Stimulated activated CD4-positive, alpha-beta T cell treated with anti-CD3 and anti-CD28 coated beads, TNF-alpha, amount 100 ng/mL, for 48 hours (primary cell): ENCODE data around the gene ISLR.

ENCODE experiments used
- DNase-seq, 3 donors: peaks; one replicate each; pipeline ENCODE4 v3.0.0-alpha.2; 2020; ENCODE audit warnings: low read depth in 3 of 3

Gene ISLR

DNA sequence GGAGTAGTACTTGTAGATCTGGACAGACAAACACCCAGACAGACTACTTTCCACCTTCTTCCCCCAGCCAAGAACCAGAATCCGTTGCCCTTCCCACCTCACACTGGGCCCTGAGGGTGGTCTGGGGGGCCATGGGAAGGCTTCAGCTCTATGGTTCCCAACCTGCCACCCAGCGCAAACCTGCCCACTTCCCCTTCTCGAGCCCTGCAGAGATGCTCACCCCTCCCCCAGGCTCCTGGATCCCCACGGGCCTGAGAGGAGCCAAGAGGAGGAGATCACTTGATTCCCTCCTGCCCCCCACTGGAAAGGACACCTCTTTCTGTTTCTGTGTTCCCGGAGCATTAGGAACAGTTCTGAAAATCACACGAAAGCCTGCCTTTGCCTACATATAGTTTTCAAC, 20.4 kb downstream of the ISLR start:
- no peak for DNase-seq

DNA sequence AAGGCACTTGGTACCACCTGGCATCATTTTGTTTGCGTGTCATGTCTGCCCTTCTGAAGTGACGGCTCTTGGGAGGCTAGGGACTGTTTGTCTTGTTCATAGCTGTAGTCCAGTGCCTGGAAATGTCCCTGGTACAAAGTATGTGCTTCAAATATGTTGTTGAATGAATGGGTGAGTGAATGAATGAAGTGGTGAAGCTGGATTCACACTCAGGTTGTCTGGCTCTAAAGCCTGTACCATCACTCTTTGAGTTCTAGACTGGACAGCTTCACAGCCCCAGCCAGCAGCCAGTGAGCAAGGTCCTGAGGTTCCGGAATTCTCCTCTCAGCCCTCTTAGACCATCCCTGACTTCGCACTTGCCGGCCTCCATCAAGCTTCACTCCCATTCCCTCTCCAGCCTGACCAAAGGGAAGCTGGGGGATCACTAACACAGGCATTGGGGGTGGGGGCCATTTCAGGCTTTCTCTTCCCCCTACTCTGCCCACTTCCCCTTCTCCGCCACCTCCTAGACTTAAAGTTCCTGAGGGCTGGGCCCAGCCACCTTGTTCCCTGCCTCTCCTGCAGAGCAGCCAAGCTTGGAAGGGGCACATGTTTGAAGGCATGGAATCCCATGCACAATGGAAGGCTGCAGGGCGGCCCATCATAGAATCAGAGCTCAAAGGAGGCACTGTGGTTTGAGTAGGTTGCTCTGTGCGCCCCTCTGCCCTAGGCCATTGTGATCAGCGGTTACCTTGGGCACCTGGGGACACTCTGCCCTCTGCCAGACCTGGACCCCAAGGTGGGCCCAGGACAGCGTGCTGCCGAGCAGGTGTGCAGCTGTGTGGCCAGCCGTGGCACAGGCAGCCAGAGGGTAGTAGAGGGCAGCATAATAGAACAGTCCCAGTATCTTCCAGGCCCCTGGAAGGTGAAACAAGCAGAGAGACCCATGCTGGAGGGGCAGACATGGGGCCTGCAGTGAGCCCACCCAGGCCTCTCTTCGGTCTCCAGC, 21.4 kb downstream of the ISLR start:
- no peak for DNase-seq

DNA sequence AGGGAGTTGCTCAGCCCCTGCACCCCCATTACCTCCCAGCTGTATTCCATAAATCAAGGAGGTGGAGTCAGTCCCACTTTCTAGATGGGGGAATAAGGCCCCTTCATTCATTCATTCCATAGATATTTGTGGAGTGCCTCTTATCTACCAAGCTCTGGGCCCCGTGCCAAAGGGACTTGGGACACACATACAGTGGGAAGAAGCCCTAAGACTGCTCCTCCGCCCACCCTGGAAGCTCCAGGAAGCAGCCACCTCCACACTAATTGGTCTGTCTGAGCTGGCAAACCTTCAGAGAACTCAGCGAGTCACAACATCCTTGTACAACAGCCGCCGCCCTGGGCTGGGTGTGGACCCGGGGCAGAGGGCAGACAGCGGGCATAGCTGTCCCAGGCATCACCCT, 22.7 kb downstream of the ISLR start:
- DNase-seq = no peak

DNA sequence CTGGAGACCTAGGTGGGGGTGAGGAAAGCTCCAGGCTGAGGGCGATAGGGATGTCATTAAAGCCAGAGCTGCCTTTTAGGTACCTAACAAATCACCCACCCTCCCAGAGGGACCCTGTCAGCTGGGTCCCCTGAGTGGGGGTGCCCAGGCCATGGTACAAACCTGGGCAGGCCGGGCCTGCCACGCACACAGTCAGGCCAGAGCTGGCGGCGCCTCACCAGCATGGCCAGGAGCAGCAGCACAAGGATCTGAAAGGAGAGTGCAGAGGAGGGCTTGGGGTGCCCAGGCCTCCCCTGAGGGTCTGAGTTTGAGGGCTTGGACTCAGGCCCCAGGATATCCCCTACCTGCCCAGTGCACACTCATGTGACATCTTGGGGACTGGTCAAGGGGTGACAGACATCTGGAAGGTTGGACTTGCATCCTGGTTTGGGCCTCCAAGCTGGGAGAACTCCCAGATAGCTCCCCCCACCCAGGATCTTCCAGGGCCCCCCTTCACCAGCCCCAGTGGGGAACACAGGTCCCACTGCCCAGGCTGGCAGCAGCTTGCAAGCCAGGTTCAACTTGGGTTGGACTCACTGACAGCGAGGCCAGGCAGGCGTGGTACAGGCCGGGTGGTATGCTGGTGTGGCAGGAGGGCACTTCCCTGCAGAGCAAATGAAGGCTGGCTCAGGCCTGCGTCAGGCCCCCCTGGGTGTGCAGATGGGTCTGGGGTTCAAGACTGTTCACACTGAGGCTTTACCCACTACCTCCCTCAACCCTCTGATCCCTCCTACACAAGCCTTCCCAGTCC, 23.9 kb downstream of the ISLR start:
- DNase-seq = no peak

DNA sequence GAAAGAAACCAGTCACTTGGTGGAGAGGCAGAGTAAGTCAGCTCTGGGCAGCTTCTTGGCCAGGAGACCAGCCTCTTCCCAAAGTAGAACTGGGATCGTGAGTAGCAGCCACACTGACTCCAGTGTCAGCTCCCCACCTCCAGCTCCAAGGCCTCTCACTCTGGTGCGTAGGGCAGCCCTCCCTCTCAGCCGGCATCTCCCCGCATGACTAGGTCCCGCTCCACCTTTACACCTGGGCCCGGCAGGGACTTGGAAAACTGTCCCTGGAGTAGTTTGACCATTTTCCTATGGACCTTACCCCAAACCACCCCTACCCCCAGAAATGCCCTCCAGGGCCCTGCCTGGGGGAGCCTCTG, 25.8 kb downstream of the ISLR start:
- DNase-seq = no peak

DNA sequence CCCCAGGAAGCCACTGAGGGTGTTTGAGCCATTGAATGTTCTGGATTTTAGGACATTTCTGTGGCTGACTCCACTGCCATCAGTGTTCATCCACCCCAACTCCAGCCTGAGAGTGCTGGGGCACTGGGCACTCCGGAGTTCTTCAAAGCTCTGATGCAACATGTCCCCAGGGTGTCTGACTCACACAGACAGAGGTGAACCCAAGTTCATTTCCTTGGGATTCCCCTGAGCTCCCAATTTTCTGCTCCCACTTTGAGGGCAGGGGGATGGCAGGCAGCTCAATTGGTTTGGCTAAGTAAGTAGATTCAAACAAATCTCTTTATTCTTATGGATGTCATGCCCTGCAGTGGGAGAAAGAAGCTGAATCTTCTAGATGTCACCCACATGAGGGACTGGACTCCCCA, 26.9 kb downstream of the ISLR start:
- DNase-seq = no peak

DNA sequence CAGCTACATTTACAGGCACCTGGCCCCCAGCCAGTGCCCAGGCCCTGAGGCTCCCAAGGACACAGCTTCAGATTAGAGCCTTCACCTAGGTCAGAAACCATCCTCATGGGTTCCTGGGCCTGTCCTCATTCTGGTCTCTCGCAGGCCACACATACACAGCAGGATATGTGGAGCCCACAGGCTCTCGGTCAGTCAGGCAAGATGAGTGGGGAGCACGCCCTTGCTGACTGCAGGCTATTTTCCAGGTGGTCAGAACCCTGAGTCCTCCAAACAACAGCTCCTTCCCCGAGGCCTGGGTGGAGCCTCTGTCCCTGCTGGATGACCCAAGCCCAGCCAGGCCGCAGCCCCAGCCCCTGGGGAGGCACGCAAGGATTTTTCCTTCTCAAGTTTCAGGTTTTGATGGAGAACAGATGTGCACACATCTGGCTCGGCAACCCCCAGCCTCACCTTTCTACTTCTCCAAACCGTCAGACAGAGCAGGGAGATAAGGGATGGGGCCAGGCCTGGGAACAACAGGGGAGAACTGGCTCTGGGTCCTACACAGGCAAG, 27.4 kb downstream of the ISLR start:
- DNase-seq = no peak

DNA sequence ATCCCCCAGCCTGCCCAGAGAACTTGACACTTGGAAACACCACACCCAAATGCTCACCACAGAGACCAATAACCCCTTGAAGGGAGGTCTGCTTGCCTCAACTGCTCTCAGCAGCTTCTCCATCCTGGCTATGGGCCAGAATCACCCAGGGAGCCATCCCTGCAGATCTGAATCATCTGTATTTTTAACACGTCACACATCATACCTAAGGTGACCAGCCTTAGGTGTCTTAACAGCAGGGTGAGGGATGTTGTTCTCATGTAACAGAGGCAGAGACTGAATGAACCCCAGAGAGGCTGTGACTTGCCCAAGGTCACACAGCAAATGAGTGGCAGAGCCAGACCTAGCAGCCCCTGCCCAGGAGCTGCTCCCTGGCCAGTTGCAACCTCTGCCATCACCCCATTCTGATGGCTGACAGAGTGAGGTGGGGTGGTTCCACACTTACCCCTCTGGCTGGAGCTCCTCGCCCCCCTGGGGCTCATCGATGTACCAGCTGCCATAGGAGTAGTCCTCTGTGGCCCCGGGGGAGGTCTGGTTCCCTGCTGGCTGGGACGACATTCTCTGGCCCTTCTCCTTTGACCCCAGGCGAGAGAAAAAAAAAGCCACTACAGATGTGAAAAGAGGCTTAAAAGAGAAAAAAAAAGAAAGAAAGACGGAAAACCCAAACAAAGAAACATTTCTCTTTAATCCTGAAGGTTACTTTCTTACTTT, 28.4 kb downstream of the ISLR start:
- DNase-seq = no peak

DNA sequence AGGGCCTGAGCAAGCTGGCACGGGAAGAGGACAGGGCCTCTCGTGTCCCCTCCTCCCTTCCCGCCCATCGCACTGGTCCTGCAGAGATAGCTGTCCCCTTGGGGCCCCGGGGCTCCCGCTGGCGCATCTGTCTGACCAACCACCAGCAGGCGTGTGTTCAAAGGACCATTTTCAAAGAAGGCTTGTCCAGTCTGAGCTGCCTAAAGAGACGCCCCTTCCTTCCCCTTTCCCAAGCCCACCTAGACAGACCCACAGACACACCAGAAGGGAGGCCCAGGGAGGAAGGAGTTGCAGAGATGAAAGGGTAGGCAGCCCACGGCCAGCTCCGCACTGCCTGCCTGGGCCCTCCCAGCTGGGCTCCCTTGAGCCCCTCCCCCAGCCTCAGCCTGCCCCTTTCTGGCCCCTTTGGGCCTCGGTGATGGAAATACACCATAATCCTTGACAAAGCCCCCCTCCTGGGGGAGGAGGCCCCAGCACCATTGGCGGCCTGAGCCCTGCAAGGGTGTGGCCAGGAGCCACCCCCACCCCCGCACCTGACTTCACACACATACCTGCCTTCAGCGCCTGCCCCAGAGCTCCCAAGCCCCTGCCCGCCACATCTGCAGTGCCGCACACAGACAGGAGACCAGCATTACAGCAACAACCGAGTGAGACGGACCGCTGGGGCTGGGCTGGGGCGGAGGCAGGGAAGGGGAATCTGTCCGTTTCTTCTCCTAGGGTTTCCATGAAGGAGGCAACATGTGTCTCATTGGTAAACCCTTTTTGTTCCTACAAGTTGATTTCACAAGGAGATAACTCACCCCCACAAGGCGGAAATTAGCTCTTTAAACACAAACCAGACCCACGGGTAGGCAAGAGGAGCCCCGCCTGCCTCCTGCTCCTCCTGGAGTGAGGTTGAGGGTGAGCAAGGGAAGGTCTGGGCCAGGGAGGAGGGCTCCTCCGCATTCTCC, 29.2 kb downstream of the ISLR start, which contains the start of gene STRA6:
TSS of gene STRA6 (minus strand) at position 336 of the 950 bp plus-strand sequence. CDS start 520 bp downstream, outside the sequence.
- DNase-seq = no peak

DNA sequence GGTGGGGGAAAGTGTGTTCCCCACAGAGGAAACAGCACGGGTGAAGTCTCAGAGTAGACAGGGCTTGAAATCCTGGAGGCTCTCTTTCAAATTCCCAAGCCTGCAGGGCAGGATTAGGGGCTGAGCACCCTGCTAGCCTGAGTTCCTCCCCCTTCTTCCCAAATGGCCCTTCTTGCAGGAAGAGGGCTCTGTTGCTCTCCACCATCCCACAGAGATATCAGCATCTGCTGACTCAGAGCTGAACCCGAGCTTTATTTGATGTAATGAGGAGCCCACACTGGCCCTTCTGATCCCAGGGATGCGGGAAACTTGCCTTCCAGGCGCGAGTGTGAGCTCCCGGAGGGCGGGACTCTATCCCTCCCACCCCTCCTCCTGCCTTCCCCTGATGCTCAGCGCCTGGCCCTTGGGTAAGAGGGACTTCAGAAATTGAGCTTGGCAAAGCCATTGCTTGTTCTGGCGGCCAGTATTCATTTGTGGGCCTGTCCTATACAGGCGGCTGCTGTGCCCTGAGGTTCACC, 30.5 kb downstream of the ISLR start:
- no peak for DNase-seq

DNA sequence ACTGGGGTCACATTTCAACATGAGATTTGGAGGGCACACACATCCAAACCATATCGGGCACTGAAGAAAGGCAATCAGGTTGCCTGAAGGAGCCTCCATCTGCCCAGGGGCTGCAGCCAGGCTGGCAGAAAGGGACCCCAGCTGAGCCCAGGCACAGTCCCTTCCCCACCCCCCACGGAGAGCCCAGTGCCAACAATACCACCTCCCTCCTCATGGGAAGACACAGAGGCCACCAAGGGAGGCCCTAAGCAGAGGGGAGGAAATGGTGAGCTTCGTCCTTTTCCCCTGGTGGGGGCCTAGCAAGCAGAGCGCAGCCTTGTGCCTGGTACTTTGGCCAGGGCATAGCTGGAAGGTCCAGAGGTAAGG, 32.1 kb downstream of the ISLR start:
- no peak for DNase-seq

DNA sequence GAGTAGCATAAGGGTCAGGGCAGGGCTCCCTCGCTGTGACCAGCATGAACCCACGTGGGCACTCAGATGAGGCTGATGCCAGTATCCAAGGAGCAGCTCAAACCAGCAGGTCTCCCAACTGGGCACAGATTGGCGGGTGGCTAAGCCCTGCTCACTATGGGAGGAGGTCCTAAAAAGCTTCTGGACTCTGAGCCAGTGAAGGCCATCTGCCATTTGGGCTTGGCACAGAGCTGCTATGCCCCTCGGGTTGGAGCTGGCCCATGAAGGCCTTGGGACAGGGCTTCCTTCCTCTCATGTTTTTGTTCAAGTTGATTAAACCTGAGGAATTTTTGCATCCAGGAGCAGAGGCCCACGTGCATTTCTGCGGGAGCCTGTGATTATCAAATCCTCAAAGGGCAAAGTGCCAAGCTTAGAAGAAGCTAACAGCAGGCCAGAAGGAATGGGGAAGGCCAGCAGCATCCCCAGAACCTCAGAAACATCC, 33.3 kb downstream of the ISLR start:
- no peak for DNase-seq

DNA sequence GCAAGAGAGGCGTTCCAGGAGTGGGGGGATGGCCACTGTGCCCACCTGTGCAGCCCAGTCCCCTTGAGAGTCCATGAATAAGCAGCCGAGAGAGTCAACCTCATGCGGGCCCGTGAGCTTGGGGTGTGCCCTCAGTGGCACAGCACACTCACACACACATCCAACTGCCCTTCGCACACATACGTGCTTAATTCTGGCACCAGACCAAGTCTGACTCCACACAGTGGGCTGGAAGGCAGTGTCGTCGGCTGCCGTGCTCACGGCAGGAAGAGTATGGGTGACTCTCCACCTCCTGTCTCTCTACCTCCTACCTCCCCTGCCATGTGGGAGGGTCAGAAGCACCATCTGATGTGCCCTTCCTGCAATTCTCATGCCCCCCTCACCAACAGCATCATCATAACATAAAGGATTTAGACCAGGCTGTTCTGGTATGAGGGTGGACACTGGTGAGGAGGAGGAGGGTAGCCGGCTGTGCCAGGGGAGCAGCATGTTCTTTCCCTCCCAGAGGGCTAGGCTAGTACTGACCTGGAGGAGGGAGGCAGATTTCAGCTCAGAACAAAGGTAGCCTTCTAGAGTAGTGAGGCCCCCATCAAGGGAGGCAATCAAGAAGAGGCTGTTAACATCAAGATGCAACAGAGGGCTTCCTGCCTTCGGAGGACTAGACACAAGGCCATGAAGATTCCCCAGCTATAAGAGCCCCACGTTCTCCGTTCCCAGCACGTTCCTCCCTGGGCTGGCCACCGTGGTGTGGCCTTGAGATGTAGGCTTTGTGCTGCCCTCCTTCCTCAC, 34.3 kb downstream of the ISLR start:
- DNase-seq = no peak

DNA sequence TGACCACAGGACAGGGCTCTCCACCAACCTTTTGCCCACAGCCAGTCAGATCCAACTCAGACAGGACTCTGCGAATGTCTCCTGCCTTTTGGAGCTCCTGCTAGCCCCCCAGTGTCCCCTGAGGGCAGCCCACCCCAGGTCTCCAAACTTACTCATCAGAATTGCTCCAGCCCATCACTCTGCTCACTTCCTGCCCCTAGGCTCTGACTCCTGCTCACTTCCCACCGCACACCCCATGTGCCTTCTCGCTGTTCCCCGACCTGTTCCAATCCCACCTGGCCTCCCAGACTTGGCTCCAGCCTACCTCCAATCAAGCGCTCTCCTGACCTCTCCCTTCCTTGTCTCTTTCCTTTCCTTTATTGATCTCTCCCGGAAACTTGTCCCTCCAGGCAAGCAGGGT, 35.0 kb downstream of the ISLR start:
- no peak for DNase-seq

DNA sequence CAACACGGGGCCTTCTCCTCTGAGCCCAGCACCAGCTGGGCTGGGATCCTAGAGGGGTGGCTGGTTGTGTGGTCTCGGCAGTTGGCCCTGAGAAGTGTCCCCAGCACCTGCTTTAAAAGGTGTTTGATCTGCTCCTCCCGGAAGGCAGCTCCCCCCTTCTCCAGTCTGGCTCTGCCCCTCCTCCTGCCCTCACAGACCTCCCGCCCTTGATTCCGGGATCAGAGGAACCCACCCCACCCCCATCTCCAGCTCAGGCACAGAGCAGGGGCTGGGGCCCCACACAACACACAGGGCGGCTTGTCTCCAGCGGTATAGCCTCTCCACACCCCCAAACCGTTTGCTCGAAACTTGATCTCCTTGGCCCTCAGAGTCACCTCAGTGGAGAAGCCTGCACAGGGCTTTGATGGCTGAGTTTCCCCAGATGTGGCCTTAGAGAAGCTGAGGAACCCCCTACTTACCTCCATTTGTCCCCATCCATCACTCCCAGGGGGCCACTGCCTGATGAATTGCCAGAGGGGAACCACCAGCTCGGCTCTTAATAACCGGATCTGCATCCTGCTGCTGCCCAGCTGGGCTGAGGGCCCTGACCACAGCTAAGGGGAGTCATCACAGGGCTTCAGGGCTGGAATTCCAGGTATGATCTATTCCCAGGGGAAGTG, 35.5 kb downstream of the ISLR start:
- no peak for DNase-seq

DNA sequence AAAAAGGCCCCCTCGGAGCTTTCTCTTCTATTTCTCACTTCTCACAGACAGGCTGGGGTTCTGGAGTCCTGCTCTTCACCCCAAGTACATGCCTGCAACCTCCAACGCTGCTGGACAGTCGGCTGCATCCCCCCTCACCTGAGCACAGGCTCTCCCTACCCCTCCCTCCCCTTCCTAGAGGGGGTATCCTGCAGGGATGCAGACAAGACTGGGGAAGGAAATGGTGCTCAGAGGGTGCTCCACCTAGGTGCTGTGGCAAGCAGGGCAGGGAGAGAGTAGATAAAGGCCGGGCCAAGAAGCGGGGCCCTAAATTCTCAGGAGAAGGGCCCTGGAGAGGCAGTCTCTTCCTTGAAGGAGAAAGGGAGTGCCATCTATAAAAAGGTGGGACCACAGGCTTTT, 36.0 kb downstream of the ISLR start:
- DNase-seq = no peak

DNA sequence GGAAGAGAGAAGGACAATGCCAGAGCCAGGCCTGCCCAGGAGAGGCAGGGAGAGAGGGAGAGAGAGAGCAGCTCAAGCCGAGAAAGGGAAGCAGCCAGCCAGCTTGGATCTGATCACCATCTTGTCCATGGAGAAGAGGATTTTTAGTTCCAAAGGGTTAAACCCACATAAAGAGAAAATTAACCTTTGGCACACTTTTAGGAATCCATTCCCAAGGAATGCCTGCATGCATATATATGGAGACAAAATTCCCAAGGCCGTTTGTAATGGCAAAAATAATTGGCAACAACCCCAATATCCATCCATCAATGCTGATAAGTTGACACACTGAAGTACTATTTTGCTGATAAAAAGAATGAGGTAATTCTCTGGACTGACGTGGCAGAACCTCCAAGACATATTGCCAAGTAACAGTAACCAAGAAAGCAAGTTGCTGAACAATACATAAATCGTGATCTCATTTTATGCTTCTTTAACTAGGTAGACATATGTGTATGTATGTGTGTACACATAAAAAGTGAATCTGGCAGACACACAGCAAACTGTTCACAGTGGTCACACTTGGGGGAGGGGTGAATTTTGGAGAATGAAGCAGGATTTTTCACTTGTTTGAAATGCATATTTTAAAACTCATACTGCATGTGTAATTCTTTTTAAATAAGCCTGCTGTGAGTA, 36.6 kb downstream of the ISLR start:
- DNase-seq = no peak

DNA sequence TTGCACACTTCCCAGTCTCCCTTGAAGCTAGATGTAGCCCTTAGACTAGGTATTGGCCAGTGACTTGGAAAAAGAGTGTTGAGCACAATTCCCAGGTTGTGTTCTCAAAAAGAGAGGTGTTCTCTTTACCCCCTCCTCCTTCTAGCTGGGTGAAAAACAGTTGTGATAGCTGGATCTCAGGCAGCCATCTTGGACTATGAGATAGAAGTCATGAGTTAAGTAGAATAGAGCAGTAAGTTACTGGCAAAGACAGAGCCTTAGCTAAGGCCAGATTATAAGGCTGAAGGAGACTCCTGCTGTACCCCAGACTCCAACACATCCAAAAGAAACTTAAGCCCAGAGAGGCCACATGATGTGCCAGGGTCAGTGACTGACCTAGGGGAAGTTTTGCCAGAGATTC, 37.2 kb downstream of the ISLR start:
- no peak for DNase-seq

DNA sequence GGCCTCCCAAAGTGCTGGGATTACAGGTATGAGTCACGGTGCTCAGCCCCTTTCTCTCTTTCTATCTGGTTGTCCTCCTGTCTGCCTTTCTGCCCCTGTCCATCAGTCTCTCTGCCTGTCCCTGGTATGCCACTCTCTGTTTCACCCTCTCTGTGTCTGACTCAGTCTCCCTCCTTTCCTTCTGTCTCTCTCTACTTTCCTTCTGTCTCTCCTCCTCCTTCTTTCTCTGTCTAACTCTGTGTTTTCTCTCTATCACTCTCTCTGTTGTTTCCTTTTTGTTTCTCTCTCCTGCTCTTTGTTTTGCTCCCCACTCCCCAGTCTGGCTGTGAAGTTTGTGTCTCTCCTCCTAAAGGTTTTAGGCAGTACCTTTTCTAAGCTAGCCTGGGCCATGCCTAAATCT, 38.1 kb downstream of the ISLR start:
- no peak for DNase-seq
